ENCODE results near the gene ICAM2.
"Not testable (repeated sequence)": the region's sequence is repeated elsewhere in the genome, so short reads cannot be mapped to it uniquely, and the experiment has no call there.

Gene ICAM2

DNA sequence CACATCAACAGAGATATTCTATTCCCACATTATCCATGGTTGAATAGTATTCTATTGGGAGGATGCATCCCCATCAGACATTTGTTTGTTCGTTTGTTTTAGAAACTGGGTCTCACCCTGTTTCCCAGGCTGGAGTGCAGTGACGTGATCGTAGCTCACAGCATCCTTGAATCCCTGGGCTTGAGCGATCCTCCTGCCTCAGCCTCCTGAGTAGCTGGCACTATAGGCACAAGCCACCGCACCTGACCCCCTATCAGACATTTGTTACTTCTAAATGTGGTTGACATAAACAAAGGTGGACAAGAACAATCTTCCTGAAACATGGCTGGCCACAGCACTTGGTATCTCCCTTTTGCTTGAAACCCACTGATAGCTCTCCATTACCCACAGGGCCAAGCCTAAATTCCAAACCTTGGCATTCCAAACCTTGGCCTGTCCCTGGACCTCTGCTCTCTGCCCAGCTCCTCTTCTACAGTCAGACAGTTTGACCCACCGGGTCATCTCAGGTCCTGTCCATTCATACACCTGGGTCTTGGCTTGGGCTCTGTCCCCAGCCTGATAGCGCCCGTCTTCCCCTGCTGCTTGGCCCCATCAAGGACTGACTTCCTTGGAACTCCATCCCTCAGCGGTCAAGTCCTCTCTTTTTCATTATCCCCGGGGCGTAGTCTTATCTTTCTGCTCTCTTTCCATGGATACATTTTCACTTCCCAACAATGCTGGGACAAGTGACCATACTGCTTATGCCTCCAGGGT lies 23.8 kb downstream of the ICAM2 start:
- no peak for DNase-seq

DNA sequence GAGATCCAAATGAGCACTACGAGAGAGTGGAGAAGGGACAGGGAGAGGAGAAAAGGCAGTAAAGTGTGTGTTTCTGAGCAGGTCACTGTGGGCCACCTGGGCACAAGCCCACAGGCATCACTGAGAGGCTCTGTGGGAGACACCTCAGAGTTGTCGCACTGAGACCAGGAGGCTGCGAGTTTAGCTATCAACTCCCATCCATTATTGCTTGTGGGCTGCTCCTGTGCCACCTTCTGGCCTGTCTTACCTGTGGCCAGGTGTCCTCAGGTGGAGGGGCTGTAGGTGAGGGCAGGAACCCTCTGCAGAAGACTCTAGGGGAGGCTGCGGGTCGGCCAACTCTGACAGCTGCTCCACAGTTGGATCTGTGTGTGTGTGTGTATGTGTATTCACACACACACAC lies 24.8 kb downstream of the ICAM2 start:
- DNase-seq = no peak

DNA sequence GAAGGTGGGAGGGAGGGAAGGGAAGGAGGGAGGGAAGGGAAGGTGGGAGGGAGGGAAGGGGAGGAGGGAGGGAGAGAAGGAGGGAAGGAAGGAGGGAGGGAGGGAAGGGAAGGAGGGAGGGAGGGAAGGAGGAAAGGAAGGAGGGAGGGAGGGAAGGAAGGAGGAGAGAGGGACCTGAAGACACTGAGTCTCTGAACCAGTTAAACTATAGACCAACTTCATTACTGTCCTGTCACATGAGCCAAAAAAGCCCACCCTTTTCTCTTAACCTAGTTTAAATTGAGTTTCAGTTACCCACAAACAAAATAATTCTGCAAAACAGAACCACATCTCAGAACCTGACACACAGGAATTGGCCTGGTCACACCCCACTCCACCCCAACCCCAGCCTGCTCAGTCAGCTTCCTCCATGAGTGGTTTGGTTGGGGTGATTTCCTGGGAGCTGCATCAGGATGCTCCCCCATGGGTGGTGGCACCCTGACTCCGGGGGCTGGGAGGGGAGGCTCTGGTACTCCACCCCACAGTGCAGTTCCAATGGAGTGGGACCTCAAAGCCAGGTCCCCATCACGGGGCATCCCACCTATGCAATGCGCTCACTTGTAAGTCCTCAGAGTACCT lies 27.0 kb downstream of the ICAM2 start:
- no peak for DNase-seq

DNA sequence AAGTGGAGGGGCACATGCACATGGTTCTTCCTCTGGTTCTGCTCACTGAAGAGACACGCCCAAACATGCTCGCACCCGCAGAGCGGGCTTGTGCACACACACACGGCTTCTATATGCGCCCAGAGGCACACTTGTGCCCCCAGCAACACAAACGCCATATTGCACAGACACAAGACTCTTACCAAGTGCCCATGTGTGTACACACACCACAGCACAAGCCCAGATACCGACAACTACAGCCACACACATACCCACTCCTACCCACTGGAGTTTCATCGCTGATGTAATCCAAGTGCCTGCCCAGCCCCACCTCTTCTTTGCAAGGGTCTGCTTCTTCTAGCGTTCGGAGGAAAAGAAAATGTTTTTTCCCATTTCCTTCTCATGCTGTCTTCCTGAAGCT lies 28.8 kb downstream of the ICAM2 start:
- DNase-seq = no peak

DNA sequence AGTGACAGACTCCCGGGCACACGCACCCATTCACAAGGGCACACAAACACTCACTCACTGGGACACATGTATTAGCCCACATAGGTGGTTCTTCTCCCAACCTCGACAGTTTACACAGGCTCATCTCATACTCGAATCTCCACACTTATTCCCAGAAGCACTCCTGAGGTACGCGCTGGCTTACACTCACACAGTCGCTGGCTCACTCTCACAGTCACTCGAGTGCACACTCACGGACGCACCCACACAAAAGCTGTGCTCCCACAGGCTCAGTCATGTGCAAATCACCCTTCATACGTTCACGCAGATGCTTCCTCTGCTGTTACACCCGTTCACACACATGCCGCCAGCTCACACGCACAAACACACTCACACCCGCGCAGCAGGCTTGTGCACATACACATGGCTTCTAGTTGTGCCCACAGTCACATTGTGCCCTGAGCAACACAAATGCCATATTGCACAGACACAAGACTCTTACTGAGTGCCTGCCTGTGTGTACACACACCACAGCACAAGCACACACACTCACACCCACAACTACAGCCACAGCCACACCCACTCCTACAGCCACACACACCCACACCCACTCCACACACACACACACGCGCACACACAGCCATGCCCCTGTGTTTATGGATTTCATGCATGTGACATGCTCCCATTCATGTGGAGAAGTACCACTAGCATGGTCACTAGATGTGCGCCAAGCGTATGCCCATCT lies 30.6 kb downstream of the ICAM2 start:
- no peak for DNase-seq

DNA sequence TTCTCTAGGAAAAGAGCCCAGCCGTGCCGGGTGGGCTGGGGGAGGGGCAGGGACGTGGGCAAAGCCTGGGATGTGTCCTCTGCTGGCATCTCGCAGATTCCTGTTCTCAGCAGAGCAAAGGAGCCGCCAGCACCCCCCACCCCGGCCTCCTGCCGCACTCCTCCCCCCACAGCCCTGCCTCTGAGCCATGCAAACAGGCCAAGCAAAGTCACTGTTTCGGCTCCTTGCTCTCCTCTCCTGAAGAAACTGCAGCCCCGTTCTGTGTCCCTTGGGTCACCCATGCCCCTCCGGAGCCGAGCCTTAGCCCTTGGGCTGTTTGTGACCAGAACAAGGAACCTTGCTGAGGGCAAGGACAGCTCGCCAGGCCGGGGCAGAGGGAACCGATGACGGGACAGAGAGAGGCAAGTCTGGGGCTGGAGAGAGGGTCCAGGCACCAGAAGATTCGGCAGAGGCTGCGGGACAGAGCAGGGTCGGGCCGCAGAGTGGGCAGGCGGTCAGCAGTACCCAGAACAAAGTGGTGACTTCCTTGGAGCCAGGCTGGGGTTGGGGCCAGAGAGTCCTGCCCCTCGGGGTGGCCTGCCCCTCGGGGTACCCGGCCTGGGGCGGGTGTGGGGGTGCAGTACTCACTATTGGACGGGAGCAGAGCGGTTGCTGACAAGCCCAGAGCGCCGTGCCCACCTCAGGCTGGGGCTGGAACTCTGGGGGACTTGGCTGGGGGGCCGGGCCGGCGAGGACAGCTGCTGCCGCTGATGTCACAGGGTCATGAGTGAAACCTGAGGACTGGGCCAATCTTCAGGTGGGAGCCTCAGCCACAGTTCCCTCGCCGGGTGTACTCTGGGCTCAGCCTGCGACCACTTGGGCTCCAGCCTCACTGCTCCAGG lies 31.5 kb downstream of the ICAM2 start:
- no peak for DNase-seq

DNA sequence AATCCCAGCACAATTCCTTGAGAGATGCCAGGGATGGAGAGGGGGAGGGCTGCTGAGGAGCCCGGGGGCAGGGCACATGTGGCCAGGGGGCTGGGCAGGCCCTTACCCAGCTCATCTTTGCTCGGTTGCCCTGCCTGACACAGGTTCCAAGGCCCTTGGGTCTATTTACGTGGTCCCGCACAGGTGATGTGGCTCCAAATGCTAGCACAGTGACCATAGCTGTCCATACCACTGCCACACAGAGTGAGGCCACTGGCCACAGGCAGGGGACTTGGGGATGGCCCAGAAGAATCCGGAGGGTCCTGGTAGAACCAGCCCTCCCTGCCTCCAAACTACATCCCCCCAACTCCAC lies 32.3 kb downstream of the ICAM2 start:
- no peak for DNase-seq

DNA sequence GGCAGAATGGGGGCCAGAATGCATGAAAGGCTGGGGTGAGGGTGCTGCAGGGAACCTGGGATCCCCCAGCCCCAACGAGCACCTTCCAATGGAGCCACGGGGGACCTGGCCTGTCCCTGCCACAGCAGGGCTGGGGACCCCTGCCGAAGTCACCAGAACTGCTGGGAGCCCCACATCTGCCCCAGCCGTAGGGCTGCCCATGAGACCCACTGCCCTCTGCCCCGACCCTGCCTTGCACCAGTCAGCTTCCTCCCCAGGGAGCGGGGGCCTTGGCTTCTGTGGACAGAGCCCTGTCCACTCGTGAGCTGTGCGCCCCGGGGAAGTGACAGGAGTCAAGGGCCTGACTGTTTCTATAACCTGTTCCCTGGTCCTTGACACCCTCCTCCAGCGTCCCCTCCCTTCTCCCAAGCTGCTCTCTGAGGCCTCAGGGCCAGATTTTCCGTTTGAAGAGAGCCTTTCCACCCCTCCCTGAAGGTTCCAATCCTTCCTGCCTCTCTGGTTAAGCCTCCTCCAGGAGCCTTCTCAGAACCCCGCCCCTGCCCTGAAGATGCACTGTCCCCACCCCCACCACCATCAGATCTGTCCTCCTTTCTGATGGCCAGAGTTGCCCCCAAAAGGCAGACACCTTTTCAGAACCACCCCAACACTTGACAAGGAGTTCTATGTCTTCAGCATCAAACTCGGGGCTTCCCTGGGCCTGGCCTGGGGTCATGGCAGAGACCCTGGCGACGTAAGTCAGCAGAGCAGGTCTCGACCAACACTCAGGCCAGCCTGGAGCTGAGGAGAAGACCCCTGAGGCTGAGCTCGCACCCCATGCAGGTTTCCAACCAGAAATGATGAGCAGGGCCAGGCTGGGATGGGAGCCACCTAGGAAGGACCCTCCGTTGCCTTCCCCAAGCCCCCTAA lies 33.0 kb downstream of the ICAM2 start:
- DNase-seq = no peak

DNA sequence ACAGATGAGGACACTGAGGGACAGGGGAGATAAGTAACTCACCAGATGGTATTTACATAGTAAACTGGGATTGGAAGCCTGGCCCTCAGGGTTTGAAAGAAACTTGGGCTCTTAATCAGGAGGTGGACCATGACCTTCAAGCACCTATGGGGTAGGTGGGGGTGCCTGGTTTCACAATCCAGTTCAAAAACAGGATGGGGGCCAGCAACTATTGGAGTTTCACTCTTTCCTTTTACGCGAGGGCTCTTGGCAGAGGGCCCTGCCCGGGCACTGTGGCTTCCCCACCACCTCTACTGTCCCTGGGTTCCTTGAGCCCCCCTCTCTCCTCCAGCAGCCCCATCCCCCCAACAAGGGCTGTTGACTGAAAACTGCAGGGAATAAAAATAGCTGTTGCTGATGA lies 33.6 kb downstream of the ICAM2 start:
- no peak for DNase-seq

DNA sequence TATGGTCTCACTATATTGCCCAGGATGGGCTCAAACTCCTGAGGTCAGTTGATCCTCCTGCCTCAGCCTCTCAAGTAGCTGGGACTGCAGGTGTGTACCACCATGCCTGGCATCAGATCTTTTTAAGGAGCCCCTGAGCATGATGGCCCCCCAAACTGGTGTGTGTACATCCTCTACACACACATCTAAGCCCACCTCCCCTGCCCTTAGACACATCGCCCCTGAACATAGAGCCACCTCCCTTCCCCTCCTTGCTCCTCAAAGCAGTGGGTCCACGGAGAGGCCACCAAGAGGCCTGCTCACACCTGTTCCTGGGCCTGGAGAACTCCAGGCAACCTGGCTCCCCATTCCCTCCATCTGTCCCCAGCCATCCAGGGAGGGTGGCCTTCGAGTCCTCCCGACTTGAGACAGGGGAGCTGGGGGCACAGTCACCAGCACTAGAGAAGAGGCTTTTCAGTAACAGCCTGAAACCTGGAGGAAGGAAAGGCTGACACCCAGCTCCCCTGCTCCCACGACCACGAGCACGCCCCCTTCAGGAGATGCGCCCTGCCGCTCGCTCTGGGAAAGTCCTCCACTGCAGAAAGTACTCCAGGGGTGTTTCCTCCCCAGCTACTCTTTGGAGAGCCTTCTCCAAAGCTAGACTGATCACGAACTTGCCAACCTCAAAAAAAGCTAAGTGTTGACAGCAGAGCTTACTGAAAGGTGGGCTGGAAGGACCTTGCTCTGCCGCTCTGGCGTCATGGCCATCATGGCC lies 34.9 kb downstream of the ICAM2 start:
- no peak for DNase-seq

DNA sequence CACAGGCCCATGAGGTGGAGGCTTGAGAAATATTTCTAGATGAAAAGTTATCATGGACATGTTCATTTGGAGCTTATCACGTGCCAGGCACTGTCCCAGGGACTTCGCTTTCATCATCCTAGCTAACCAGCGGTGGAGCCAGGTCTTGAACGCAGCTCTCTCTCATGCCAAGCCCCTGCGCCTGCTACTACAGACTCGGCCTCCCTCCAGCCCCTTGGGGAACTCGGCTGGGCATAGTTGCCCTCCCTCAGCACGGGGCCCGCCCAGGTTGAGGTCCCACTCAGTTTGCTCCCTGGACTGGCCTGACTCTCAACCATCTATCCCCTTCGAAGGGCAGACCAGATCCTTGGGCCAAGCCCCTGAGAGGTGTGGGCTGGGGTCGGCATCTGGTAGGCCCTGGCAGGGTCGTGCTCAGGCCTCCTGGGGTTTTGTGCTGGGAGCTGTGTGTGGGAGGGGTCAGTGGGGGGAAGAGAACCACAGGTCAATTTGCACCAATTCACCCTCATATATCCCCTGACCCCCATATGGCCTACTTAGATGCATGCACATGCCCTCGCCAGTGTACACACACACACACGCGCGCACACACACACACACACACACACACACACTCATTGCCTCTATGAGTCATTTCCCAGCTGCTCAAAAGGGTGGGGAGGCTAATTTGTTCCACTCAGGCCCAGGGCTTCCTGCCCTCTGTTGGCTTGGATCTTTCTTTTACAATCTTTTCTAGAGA lies 35.6 kb downstream of the ICAM2 start:
- peak; percentile 65 for DNase-seq

DNA sequence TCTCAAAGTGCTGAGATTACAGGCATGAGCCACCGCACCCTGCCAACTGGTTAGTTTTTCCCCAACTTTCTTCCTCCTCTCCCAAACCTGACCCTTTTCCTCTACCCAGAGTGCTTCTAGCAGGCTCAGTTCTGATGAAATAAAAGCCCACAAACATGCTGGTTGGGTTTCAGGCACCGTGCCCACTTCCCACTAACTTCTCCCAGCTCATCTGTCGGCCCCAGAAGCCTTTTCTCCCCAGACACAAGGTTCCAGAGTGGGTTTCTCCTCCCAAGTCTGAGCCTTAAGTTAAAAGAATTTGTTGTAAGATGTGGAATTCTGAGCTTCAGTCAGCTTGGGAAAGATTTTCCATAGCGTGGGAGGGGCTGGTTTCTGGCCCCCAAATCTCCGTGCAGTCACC lies 36.2 kb downstream of the ICAM2 start:
- DNase-seq = no peak

DNA sequence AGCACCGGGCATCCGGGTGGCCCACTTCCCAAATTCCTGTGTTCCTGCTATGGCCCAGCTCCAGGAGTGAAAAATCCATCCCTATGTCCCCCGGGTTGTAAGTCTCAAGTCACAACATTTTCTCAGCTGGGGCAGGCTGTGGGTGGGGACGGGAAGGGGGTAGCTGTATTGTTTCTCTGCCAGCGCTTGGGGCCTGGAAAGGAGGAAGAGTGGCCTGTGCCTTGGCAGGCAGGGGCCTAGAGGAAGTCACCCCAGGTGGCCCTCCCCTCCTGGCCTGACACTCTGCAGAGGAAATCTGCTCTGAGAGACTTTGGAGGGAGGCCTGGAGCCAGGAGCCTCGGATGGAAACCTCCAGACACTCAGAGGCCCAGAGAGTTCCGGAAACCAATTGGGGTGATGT lies 37.1 kb downstream of the ICAM2 start:
- no peak for DNase-seq

DNA sequence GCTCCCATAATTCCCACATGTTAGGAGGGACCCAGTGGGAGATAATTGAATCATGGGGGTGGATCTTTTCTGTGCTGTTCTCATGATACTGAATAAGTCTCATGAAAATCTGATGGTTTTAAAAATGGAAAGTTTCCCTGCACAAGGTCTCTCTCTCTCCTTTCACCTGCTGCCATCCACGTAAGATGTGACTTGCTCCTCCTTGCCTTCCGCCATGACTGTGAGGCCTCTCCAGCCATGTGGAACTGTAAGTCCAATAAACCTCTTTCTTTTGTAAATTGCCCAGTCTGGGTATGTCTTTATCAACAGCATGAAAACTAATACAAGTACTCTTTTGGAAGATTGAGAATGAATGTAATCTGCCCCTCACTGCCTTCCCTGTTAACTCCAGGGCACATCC lies 37.8 kb downstream of the ICAM2 start:
- not testable (repeated sequence) for DNase-seq

DNA sequence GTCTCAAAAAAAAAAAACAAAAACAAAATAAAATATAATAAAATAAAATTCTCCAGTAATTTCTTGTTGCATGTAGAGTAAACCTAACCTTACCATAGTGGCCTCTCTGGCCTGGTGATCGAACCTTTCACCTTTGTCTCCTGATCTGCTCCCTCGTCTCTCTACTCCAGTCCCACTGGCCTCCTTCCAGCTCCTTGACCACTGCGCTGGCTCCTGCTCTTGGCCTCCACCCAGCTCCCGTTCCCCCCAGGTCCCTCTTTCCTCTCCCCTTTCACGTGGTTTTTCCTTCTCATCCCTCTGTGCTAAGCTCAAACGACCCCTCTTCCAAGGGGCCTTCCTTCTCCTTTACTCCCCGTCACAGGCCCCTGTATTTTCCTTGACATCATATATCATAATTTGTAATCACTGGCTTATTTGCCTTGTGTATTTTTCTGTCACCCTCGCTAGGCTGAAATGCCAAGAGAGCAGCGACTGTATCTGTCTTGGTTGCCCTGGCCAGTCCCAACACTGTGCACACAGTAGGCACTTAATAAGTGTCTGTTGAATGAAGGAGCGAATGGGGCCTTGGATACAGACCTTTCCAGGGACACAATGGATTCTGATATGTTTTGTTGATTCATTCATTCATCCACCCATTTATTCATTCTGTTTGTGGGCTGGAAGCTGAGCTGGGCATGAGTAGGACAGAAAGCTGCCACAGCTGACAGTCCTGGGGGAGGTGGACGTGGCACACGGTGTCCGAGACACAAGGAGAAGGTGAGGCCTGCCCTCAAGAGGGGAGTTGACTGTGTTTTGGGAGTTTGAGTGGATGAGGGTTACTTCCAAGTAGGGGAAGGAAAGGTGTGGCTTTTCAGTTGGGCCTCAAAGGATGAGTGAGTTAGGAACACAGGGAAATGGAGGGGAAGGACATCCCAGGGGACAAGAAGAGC lies 41.9 kb downstream of the ICAM2 start:
- no peak for DNase-seq

DNA sequence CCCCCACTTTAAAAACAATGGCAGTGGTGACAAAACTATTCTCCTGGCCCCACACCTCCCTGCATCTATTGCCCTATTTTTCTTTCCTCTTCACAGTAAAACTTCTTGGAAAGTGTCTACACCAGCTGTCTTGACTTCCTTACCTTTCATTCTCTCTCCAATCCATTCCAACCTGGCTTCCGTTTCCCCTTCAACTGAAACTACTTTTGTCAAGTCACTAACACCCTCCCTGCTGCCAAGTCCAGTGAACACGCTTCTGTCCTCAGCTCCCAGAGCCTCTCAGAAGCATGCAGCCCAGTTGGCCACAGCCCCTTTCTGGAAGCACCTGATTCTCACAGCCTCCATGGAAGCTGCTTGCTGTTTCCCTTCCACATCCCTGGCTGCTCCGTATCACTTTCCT lies 43.7 kb downstream of the ICAM2 start:
- no peak for DNase-seq

DNA sequence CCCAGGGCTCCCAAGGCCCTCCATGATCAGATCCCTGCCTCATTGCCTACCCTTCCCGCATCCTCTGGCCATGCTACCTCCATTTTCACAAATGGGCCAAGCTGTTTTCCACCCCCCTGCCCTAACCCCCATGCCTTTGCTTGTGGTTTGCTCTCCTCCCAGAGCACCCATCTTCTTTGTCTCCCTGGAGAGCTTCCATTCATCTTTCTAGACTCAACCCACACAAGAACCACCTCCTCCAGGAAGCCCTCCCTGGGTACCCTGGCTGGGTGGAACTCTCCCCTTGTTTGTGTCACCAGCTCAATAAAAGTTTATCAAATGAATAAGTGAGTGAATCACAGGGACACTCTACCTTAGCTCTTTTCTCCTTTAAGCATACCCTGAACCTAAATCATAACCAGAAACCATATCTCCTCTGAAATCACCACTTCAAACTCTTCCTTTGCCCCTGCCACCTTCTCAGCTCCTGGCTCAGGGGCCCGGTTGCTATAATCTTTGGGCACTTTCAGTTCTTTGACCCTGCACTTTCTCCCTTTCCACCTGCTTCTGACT lies 44.8 kb downstream of the ICAM2 start:
- no peak for DNase-seq

DNA sequence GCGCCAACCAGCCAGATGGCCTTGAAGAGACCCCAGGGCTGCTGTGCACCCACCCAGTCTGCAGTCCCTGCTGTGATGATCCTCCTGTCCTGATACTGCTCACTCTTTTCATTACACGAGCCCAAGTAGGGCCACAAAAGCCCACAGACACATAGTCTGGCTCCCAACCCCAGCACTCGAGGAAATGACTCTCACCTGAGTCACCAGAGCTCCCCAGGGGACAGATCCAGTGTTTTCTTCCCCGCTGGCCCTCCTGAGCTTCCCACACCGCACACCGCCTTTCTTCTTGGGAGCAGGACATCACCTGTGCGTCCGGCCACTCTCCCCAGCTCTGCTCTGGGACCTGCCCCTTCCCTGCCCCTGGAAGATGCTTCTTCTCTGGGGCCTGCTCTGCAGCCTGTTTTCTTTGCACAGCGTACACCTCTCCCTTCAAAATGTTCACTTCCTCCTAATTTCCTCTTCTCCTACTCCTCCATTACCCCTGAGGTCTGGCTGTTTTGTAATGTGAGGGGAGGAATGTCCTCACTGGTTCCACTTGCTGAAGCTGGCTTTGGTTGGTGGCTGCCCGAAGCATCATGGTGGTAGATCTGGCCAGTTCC lies 45.7 kb downstream of the ICAM2 start:
- DNase-seq = no peak

All from NCI-H69 (cell line).